ENCODE results near the gene RPL12. TPM values are rescaled to one million over a fixed set of nuclear protein-coding genes. Genes with fewer than 3 reads are reported as not detected.

The RPL12 gene
- total RNA-seq, 1 donor from 2014 or later, result 1,018 TPM

- intact Hi-C loops (cut with DNase I), result no loop called here
- no peaks in the 10 kb centered on the region for H3K4me1 ChIP-seq
- no peak for ATAC-seq
These were observed 13.5 kb downstream of the RPL12 start for GRCh38 chr9:127437497-127438264.

GRCh38 chr9:127430415-127430814 lies 20.8 kb downstream of the RPL12 start:
- Histone ChIP-seq H3K9me3 (no peaks in the 10 kb centered on the region), H3K4me1 (peaks cover 19% of the 10 kb centered on the region), H3K27ac (no peak overlapping the region), H3K36me3 (peaks cover 55% of the 10 kb centered on the region), H3K4me3 (no peak overlapping the region), H3K27me3 (ENCODE audit: low read depth) (no peaks in the 10 kb centered on the region)
- ATAC-seq (no peak), DNase-seq (no peak)
- intact Hi-C loops (cut with DNase I), result no loop called here
- TF ChIP-seq CTCF (IDR thresholded peaks at IDR 0.05), result no peak

More at GRCh38 chr9:127437497-127438264, 13.5 kb downstream of the RPL12 start:
- H3K27ac ChIP-seq, result no peak overlapping the region
- no peak for DNase-seq
- H3K9me3 ChIP-seq, result no peaks in the 10 kb centered on the region
- no peak for TF ChIP-seq CTCF (IDR thresholded peaks at IDR 0.05)
- peaks cover 97% of the 10 kb centered on the region for H3K36me3 ChIP-seq
- no peak overlapping the region for H3K4me3 ChIP-seq
- H3K27me3 ChIP-seq (ENCODE audit: low read depth), result no peaks in the 10 kb centered on the region

GRCh38 chr9:127428348-127428747 lies 22.9 kb downstream of the RPL12 start:
- Histone ChIP-seq H3K36me3 (peaks cover 34% of the 10 kb centered on the region), H3K4me1 (peaks cover 29% of the 10 kb centered on the region), H3K4me3 (no peak overlapping the region), H3K27ac (no peak overlapping the region), H3K27me3 (ENCODE audit: low read depth) (no peaks in the 10 kb centered on the region), H3K9me3 (no peaks in the 10 kb centered on the region)
- intact Hi-C loops (cut with DNase I), result no loop called here
- no peak for TF ChIP-seq CTCF (IDR thresholded peaks at IDR 0.05)
- DNase-seq, result no peak
- ATAC-seq, result no peak

GRCh38 chr9:127426756-127427155 lies 24.4 kb downstream of the RPL12 start:
- ATAC-seq, result no peak
- Histone ChIP-seq H3K9me3 (no peaks in the 10 kb centered on the region), H3K4me1 (peaks cover 40% of the 10 kb centered on the region), H3K36me3 (peaks cover 28% of the 10 kb centered on the region), H3K4me3 (no peak overlapping the region), H3K27me3 (ENCODE audit: low read depth) (no peaks in the 10 kb centered on the region), H3K27ac (no peak overlapping the region)
- DNase-seq, result no peak
- TF ChIP-seq CTCF (IDR thresholded peaks at IDR 0.05), result no peak
- intact Hi-C loops (cut with DNase I), result no loop called here

GRCh38 chr9:127424676-127424999 lies 26.6 kb downstream of the RPL12 start:
- no peak for DNase-seq
- H3K4me1 ChIP-seq, result peaks cover 40% of the 10 kb centered on the region
- no peaks in the 10 kb centered on the region for H3K9me3 ChIP-seq
- peak overlapping the region; percentile 98 for H3K4me3 ChIP-seq
- TF ChIP-seq CTCF (IDR thresholded peaks at IDR 0.05), result no peak
- H3K36me3 ChIP-seq, result peaks cover 15% of the 10 kb centered on the region
- ATAC-seq, result peak in 1 of 2 donors; percentile 39
- intact Hi-C loops (cut with DNase I), result no loop called here
- peak overlapping the region; percentile 90 for H3K27ac ChIP-seq
- no peaks in the 10 kb centered on the region for H3K27me3 ChIP-seq (ENCODE audit: low read depth)

Data from lower lobe of right lung (tissue), 2 donors.